ENCODE data around the gene SNX4. TPM values are rescaled to one million over a fixed set of nuclear protein-coding genes. Genes with fewer than 3 reads are reported as not detected.

The SNX4 gene
- total and polyA plus RNA-seq, 2 donors (not counting 1 experiment from before 2014, with no cell fraction given) = 4.4 to 26.1 TPM

DNA sequence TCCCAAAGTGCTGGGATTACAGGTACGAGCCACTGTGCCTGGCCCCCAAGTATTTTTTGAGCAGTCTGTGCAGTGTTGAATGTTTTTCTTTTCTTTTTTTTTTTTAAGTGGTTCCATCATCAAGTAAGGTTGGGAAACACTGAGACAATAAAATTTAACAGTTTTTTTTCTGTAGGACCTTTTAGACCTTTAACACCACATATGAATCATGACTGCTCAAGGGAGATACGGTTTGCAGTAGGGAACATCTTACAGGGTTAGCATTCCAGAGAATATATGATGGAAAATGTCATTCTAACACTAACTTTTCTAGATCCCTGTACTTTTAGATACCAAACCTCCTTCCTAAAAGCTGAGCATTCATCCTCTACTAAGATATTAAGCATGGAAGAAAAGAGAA lies 41.7 kb downstream of the SNX4 start:
- intact Hi-C loops (cut with micrococcal nuclease) = no loop called here

DNA sequence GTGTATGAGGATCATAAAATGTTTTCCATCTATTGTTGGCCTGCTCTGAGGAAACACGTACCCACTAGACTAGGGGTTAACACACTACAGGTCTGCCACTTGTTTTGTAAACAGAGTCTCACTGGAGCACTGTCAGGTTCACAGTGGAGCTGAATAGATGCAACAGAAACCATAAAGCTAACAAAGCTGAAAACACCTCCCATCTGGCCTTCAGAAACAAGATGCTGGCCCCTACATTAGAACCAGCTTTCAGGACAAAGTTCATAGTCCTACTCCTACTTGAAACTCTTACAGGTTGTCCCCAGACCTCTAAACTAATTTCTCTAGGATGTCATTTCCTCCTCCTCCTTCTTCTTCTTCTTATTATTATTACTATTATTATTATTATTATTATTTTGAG lies 42.3 kb downstream of the SNX4 start:
- no peaks in the 10 kb centered on the region for H3K9me3 Mint-ChIP-seq (ENCODE audit: insufficient read depth)
- Histone ChIP-seq H3K27ac (ENCODE audit: low read length in 2 of 2) (no peak overlapping the region), H4K20me1 (ENCODE audit: control insufficient read depth, insufficient read depth, low read length, poor library complexity, severe bottlenecking) (no peaks in the 10 kb centered on the region), H3K9me3 (ENCODE audit: control extremely low read depth in 1 of 3, control insufficient read depth in 2 of 3, insufficient read depth in 1 of 3, low read length in 2 of 3) (no peaks in the 10 kb centered on the region), H2AFZ (ENCODE audit: insufficient read depth, low read depth, low read length, poor library complexity, severe bottlenecking) (no peak overlapping the region), H3K4me1 (ENCODE audit: control insufficient read depth in 2 of 2, insufficient read depth in 2 of 2, low read length in 2 of 2) (no peaks in the 10 kb centered on the region), H3K79me2 (ENCODE audit: control insufficient read depth, insufficient read depth, low read length) (peaks cover 3% of the 10 kb centered on the region), H3K4me3 (ENCODE audit: control extremely low read depth in 1 of 5, extremely low read depth in 1 of 5, insufficient read depth in 1 of 5, low read depth in 2 of 5, low read length in 4 of 5) (no peak overlapping the region), H3K36me3 (replicated peaks in 1 of 2; ENCODE audit: control extremely low read depth in 1 of 2, control insufficient read depth in 1 of 2, extremely low read depth in 1 of 2, insufficient read depth in 2 of 2, low read length in 1 of 2) (peaks cover 11 to 38% of the 10 kb centered on the region in 2 experiments), H3K4me2 (replicated peaks; ENCODE audit: low read depth, low read length, poor library complexity, severe bottlenecking) (no peak overlapping the region), H3K9ac (ENCODE audit: low read length) (no peak overlapping the region), H3K27me3 (replicated peaks in 1 of 4; ENCODE audit: control extremely low read depth in 1 of 4, control insufficient read depth in 3 of 4, insufficient read depth in 4 of 4, low read length in 3 of 4) (no peaks in the 10 kb centered on the region)
- no peaks in the 10 kb centered on the region for H3K27me3 Mint-ChIP-seq
- no peak overlapping the region for H3K27ac Mint-ChIP-seq
- H3K4me3 Mint-ChIP-seq = no peak overlapping the region
- WGBS (ENCODE audit: insufficient coverage) = no CpG with 5 or more reads among the region's 1 CpG
- H3K4me1 Mint-ChIP-seq = no peaks in the 10 kb centered on the region
- TF ChIP-seq EZH2 (IDR thresholded peaks at IDR 0.05; ENCODE audit: borderline replicate concordance, insufficient read depth, low read depth, low read length, poor library complexity, severe bottlenecking) = no peak
- TF ChIP-seq, protein P1, sequence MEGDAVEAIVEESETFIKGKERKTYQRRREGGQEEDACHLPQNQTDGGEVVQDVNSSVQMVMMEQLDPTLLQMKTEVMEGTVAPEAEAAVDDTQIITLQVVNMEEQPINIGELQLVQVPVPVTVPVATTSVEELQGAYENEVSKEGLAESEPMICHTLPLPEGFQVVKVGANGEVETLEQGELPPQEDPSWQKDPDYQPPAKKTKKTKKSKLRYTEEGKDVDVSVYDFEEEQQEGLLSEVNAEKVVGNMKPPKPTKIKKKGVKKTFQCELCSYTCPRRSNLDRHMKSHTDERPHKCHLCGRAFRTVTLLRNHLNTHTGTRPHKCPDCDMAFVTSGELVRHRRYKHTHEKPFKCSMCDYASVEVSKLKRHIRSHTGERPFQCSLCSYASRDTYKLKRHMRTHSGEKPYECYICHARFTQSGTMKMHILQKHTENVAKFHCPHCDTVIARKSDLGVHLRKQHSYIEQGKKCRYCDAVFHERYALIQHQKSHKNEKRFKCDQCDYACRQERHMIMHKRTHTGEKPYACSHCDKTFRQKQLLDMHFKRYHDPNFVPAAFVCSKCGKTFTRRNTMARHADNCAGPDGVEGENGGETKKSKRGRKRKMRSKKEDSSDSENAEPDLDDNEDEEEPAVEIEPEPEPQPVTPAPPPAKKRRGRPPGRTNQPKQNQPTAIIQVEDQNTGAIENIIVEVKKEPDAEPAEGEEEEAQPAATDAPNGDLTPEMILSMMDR (IDR thresholded peaks at IDR 0.05) = no peak
- ChIA-PET POLR2A (interaction anchor here (0.6 kb wide), 1 partner anchor 22 kb away, joined by 3 read pairs; no protein-coding TSS in a partner anchor), CTCF (interaction anchor here (0.7 kb wide), 2 partner anchors 8 to 15 kb away, joined by 3 to 4 read pairs; no protein-coding TSS in a partner anchor)
- no peak for ATAC-seq (ENCODE audit: low read depth)
- intact Hi-C loops (cut with micrococcal nuclease) = no loop called here
- no peak for DNase-seq

More for the DNA sequence above, 41.7 kb downstream of the SNX4 start:
- Histone ChIP-seq H3K4me1 (ENCODE audit: control insufficient read depth in 2 of 2, insufficient read depth in 2 of 2, low read length in 2 of 2) (no peaks in the 10 kb centered on the region), H3K4me3 (ENCODE audit: control extremely low read depth in 1 of 5, extremely low read depth in 1 of 5, insufficient read depth in 1 of 5, low read depth in 2 of 5, low read length in 4 of 5) (no peak overlapping the region), H4K20me1 (ENCODE audit: control insufficient read depth, insufficient read depth, low read length, poor library complexity, severe bottlenecking) (no peaks in the 10 kb centered on the region), H3K9me3 (ENCODE audit: control extremely low read depth in 1 of 3, control insufficient read depth in 2 of 3, insufficient read depth in 1 of 3, low read length in 2 of 3) (no peaks in the 10 kb centered on the region), H3K9ac (ENCODE audit: low read length) (no peak overlapping the region), H3K79me2 (ENCODE audit: control insufficient read depth, insufficient read depth, low read length) (peaks cover 3% of the 10 kb centered on the region), H3K27ac (ENCODE audit: low read length in 2 of 2) (no peak overlapping the region), H3K27me3 (replicated peaks in 1 of 4; ENCODE audit: control extremely low read depth in 1 of 4, control insufficient read depth in 3 of 4, insufficient read depth in 4 of 4, low read length in 3 of 4) (no peaks in the 10 kb centered on the region), H2AFZ (ENCODE audit: insufficient read depth, low read depth, low read length, poor library complexity, severe bottlenecking) (no peak overlapping the region), H3K36me3 (replicated peaks in 1 of 2; ENCODE audit: control extremely low read depth in 1 of 2, control insufficient read depth in 1 of 2, extremely low read depth in 1 of 2, insufficient read depth in 2 of 2, low read length in 1 of 2) (peaks cover 11 to 41% of the 10 kb centered on the region in 2 experiments), H3K4me2 (replicated peaks; ENCODE audit: low read depth, low read length, poor library complexity, severe bottlenecking) (no peak overlapping the region)
- H3K4me3 Mint-ChIP-seq = no peak overlapping the region
- no peak overlapping the region for H3K27ac Mint-ChIP-seq
- no peak for ATAC-seq (ENCODE audit: low read depth)
- no peaks in the 10 kb centered on the region for H3K4me1 Mint-ChIP-seq
- ChIA-PET POLR2A (no interaction called here), CTCF (interaction anchor here (0.7 kb wide), 1 partner anchor 14 kb away, joined by 4 read pairs; no protein-coding TSS in a partner anchor)
- H3K27me3 Mint-ChIP-seq = no peaks in the 10 kb centered on the region
- H3K9me3 Mint-ChIP-seq (ENCODE audit: insufficient read depth) = no peaks in the 10 kb centered on the region
- TF ChIP-seq EZH2 (IDR thresholded peaks at IDR 0.05; ENCODE audit: borderline replicate concordance, insufficient read depth, low read depth, low read length, poor library complexity, severe bottlenecking) = no peak
- TF ChIP-seq, protein P1 (IDR thresholded peaks at IDR 0.05) = no peak
- no peak for DNase-seq
- no CpG with 5 or more reads among the region's 2 CpGs for WGBS (ENCODE audit: insufficient coverage)
